SK-MEL-5 (cell line): ENCODE results near the gene NPFFR1. TPM values are rescaled to one million over a fixed set of nuclear protein-coding genes. Genes with fewer than 3 reads are reported as not detected.
"Not testable (repeated sequence)": the region's sequence is repeated elsewhere in the genome, so short reads cannot be mapped to it uniquely, and the experiment has no call there.

ENCODE experiments used
- DNase-seq: peaks from one replicate; pipeline ENCODE4 v3.0.0-alpha.2; 2016; ENCODE audit warnings: low read depth, low spot score
- in situ Hi-C: cut with HindIII; loops from 2 replicates; pipeline ENCODE4 v1.10.0; 2016; ENCODE audit warnings: low sequenced_read_pairs, high pct_unique_total_duplicates, low pct_unique_long_range_greater_than_20kb
- total RNA-seq: library from RNA; depleted of rRNA; stranded (reverse); fragments of >200 nt; shearing (Covaris generic); gene quantifications from 2 replicates; pipeline ENCODE4 v1.2.3, GENCODE V29; 2014

Gene NPFFR1
- total RNA-seq, 1 experiment from 2014 or later, result not detected

DNA sequence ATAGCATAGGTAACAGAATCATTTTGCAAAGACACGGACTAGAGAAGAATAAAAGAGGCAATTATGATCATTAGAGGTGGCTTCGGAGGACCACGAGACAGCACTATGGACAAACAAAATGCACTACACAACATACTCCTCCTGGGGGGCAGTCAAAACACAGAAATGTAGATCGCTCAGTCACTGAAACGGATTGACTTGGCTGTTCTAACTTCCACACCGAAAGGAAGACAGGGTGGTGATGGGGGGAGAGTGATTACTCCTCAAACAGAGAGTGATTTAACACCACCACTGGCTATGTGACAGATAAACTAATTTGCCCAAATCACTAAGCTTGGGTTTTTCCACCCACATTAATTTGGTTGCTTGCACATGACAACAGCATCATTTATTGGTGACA is 36.4 kb downstream of the NPFFR1 start:
- in situ Hi-C loops, result loop anchor here (25.0 kb wide), 1 partner anchor 90 kb away; no protein-coding TSS in a partner anchor

DNA sequence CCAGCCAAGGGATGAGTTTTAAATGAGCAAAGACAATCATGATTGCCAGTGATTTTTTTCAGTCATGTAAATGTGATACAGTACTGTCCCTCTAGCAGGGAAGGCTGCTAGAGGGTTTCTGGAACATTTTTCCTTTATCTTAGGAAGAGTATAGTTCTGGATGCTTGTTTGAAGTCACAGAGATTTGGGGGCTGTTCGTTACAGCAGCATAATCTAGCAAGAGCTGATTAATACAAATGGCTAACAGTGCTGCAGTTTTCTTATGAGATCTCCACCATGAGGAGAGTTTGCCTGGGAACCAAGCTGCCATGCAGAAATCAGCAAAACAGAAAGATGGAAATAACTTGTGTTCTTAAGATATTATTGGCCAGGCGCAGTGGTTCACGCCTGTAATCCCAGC is 42.7 kb downstream of the NPFFR1 start:
- in situ Hi-C loops, result loop anchor here (25.0 kb wide), 1 partner anchor 96 kb away; no protein-coding TSS in a partner anchor

More for the DNA sequence above, 36.4 kb downstream of the NPFFR1 start:
- no peak for DNase-seq

DNA sequence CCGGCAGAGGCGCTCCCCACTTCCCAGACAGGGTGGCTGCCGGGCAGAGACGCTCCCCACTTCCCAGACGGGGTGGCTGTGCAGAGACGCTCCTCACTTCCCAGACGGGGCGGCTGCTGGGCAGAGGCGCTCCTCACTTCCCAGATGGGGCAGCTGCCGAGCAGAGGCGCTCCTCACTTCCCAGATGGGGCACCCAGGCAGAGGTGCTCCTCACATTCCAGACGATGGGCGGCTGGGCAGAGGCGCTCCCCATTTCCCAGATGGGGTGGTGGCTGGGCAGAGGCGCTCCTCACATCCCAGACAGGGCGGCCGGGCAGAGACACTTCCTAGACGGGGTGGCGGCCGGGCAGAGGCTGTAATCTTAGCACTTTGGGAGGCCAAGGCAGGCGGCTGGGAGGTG is 43.8 kb downstream of the NPFFR1 start:
- DNase-seq, result not testable (repeated sequence)
- in situ Hi-C loops, result loop anchor here (25.0 kb wide), 1 partner anchor 97 kb away; no protein-coding TSS in a partner anchor

More for the DNA sequence above, 42.7 kb downstream of the NPFFR1 start:
- no peak for DNase-seq

DNA sequence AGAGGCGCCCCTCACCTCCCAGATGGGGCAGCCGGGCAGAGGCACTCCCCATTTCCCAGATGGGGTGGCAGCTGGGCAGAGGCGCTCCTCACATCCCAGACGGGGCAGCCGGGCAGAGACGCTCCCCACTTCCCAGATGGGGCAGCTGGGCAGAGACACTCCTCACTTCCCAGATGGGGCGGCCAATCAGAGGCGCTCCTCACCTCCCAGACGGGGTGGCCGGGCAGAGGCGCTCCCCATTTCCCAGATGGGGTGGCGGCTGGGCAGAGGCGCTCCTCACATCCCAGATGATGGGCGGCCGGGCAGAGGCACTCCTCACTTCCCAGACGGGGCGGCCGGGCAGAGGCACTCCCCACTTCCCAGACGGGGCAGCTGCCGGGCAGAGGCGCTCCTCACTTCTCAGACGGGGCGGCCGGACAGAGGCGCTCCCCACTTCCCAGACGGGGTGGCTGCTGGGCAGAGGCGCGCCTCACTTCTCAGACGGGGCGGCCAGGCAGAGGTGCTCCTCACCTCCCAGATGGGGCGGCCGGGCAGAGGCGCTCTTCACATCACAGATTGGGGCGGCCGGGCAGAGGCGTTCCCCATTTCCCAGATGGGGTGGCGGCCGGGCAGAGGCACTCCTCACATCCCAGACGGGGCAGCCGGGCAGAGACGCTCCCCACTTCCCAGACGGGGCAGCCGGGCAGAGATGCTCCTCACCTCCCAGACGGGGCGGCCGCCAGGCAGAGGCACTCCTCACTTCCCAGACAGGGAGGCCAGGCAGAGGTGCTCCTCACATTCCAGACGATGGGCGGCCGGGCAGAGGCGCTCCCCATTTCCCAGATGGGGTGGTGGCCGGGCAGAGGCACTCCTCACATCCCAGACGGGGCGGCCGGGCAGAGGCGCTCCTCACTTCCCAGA is 44.5 kb downstream of the NPFFR1 start:
- not testable (repeated sequence) for DNase-seq
- in situ Hi-C loops, result loop anchor here (25.0 kb wide), 1 partner anchor 98 kb away; no protein-coding TSS in a partner anchor

DNA sequence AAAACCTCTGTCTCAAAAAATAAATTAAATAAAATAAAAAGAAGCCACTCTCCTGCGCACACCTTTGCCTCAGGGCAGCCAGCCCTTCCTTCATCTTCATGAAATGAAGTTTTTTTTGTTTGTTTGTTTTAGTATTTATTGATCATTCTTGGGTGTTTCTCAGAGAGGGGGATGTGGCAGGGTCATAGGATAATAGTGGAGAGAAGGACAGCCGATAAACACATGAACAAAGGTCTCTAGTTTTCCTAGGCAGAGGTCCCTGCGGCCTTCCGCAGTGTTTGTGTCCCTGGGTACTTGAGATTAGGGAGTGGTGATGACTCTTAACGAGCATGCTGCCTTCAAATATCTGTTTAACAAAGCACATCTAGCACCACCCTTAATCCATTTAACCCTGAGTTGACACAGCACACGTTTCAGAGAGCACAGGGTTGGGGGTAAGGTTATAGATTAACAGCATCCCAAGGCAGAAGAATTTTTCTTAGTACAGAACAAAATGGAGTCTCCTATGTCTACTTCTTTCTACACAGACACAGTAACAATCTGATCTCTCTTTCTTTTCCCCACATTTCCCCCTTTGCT is 45.8 kb downstream of the NPFFR1 start:
- DNase-seq, result not testable (repeated sequence)
- in situ Hi-C loops, result loop anchor here (25.0 kb wide), 1 partner anchor 99 kb away; no protein-coding TSS in a partner anchor

DNA sequence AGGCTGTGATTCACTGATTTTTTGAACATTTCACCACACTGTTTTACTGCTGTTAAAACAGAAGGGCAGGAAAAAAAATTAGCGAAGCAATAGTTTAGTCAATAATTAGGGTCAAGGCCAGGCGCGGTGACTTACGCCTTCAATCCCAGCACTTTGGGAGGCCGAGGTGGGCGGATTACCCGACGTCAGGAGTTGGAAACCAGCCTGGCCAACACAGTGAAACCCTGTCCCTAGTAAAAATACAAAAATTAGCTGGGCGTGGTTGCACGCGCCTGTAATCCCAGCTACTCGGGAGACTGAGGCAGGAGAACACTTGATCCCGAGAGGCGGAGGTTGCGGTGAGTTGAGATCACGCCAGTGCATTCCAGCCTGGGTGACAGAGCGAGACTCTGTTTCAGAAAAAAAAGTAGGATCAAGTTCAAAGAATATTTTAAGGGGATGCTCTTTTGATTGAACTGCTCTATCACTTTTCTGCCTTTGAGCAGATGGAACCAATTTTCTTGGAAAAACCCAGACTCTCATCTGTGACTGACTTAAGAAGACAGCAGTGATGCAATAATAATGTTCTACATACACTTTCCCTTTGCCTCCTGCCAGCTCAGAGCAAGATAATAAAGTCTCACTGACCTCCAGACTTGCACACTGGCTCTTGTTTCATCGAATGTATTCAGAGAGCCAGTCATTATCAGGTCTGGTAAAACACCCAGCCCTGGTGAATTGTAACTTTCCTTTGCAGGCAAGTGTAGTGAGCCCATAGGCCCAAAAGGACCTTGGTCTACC is 48.9 kb downstream of the NPFFR1 start:
- no peak for DNase-seq
- in situ Hi-C loops, result loop anchor here (25.0 kb wide), 1 partner anchor 102 kb away; no protein-coding TSS in a partner anchor

DNA sequence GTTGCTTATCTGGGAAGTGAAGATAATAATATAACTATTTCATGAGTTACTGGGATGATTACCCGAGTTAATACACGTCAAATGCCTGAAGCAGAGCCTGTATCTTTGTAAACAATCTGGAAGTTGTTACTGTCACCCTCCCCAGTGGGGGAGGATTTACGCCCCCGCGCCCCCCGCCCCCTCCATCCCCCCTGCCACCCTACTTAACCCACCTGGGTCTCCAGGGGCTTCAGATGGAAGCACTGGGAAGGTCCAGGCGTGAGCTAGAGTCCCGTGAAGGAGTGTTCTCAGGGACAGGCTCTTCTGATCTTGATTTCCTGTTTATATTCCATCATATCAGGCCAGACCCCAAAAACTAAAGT is 49.9 kb downstream of the NPFFR1 start:
- in situ Hi-C loops, result loop anchor here (25.0 kb wide), 1 partner anchor 103 kb away; no protein-coding TSS in a partner anchor
- no peak for DNase-seq

DNA sequence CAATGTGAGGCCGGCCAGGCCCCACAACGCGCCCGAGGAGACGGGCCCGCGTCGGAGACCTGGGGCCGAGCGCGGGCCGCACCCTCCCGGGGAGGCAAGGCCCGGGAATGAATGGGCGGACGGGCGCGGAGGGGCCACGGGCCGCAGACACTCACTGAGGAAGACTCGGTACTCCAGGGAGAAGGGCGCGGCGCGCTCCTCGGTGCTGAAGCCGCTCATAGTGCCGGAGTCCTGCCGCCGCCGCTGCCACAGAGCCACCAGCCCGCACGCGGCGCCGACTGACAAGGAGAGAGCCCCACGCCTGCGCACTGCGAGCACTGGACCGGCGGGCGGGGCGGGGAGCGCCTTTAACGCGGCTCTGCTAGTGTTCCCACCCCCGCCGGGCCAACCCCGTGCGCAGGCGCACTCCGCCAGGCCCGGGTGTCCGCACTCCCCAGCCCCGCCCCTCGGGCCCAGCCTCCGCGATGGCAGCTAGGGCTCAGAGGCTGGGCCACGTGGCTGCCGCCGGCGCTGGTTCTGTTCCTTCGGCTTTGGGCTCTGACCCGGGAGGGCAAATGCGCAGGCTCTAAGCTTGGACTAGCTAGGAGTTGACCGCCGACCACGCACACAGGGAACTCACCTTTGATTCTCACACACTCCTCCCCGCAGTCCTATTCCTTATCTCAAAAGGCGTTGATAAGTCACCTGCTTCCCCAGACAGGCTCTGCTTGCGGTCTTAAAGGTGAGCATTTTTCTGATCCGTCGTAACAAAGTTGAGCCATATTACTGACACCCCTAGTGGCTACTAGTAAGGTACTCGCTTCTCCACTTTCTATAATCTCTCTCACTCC is 50.5 kb downstream of the NPFFR1 start, which contains the start of gene PPA1:
Gene PPA1 (minus strand): TSS at position 321 of the 830 bp plus-strand sequence. CDS start 102 bp downstream, at position 219.
- in situ Hi-C loops, result loop anchor here (25.0 kb wide), 1 partner anchor 104 kb away; no protein-coding TSS in a partner anchor
- peak; percentile 92 for DNase-seq

DNA sequence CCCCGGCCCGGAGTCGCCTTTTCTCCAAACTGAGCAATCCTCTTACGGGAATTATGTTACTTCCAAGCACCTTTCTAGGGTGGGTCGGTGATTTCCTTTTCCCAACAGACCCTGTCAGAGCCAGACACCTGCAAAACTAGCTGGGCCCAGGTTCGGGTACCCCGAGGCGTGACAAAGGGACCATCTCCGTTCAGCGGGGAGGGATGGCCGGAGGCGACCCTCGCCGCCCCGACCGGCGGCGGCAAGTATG is 51.0 kb downstream of the NPFFR1 start:
- in situ Hi-C loops, result loop anchor here (25.0 kb wide), 1 partner anchor 105 kb away; no protein-coding TSS in a partner anchor
- DNase-seq, result no peak

DNA sequence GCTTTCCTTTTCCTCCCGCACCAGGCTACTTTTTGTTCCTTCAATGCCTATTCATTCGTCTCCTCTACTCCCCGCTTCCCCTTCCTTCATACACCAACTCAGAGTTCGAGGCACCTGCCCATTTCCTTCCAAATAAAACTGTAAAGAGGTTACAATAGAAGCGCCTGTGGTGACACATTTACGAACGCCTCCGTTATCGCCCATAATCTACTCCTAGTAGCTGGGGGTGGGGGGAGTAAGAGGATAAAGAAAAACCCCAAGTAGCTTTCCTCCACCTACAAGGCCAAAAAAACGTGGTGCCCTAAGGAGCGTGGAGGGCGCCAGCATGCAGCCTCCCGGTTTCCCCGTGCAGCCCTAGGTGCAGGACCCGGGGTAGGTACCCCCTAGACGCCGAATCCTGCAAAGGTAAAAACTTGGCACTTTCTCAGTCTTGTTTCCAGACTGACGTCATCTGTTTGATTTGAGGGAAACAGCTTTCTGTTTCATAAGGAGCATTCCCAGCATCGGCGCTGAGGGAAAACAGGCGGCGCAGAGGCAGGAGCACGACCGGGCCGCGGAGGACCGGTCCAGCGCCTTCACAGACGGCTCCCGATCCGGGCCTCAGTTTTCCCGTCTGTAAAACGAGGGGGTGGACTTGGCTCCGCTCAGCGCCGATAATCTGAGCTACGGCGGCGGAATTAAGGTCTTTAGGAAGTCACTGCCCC is 51.5 kb downstream of the NPFFR1 start:
- in situ Hi-C loops, result loop anchor here (25.0 kb wide), 1 partner anchor 105 kb away; no protein-coding TSS in a partner anchor
- DNase-seq, result peak; percentile 9

DNA sequence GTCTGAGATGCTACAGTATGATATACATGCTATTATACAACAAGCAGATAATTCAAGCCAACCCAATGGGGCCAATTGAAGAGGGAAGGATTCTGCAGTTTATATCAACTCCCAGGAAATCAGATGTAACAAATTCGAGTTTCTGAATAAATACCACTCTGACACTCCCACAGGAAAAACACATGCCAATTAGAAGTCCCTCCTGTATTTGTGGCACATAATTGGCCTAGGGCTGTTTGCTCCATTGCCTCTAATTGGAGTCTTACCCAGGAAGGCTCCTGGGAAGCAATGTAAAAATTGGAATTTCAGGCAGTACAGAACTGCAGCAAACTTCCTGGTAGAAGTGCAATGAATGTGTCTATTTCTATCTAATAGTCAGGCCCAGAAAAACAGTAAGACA is 55.3 kb downstream of the NPFFR1 start:
- no peak for DNase-seq
- in situ Hi-C loops, result loop anchor here (25.0 kb wide), 1 partner anchor 109 kb away; no protein-coding TSS in a partner anchor

DNA sequence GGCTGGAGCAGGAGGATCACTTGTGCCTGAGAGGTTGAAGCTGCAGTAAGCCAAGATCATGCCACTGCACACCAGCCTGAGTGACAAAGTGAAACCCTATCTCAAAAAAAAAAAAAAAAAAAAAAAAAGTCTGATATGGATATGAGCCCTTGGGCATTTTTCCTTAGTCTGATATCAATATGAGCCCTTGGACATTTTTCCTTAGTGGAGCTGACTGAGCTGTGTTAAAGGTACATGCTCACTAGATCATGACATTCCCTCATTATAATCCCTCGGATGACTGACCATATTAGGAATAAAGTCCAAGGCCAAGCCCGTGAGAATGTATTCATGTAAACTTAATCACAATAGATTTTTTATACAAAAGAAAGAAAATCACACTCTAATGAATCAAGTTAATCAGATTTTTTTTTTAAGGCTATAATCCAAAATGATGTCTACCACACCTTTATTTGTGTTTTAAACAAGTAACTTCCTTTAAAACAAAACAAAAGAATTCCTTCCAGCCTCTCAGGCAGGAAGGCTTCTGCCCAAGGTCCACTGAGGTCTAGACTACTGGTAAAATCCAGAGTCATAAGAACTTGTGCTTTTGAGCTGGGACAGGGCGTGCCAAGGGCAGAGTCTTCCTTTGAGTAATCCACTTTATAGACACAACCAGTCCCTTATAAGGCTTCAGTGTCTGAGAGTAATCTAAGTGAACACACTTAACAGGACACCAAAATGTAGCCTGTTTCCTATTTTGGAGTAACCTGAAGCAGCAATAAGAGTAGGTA is 56.1 kb downstream of the NPFFR1 start:
- in situ Hi-C loops, result loop anchor here (25.0 kb wide), 1 partner anchor 110 kb away; no protein-coding TSS in a partner anchor
- no peak for DNase-seq

DNA sequence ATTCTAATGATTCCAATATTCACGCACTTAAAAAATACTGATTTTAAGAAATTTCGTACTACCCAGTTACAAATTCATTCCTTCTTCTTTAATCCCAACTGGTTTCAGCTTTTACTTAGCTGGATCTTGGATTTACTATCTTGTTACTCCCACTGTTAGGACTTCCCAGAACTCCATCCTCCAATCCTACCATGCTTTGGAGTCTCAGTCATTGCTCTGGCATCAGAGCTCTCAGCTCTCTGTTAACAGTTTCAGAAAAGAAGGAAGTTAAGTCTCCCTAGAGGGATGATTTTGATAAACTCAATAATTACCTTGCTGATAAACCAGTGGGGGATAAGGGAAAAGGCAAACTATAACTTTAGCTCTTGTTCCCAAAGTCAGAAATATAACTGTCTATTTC is 60.1 kb downstream of the NPFFR1 start:
- in situ Hi-C loops, result no loop called here
- no peak for DNase-seq

DNA sequence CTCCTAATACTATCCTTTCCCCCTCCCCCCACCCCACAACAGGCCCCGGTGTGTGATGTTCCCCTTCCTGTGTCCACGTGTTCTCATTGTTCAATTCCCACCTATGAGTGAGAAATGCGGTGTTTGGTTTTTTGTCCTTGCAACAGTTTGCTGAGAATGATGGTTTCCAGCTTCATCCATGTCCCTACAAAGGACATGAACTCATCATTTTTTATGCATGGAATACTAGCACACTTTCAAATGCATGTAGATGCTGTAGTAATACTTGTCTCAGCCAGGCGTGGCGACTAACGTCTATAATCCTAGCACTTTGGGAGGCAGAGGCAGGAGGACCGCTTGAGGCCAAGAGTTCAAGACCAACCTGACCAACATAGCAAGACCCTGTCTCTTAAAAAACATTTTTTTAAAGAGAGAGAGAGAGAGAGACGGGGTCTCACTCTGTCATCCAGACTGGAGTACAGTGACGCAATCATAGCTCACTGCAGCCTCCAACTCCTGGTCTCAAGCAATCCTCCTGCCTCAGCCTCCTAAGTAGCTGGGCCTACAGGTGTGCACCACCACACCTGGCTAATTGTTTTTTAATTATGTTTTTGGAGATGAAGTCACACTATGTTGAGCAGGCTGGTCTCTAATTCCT is 60.9 kb downstream of the NPFFR1 start:
- in situ Hi-C loops, DNase-seq: not testable (repeated sequence)

DNA sequence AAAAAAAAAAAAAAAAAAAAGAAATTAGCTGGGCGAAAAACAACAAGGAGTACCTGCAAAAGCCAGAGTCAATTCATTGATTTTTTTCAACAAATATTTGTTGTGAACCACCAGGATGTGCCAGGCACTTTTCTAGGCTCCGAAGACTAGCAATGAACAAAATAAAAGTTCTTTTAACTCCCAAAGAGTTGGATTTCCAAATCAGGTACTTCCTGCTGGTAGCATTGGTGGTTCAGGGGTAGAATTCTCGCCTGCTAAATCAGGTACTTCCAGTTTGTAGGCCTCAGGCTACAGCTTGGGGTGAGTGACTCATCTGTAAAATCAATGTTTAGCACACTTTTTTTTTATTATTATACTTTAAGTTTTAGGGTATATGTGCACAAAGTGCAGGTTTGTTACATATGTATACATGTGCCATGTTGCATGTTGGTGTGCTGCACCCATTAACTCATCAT is 61.4 kb downstream of the NPFFR1 start:
- no peak for DNase-seq
- in situ Hi-C loops, result no loop called here
